ENCODE data around the gene FKBP10. TPM values are rescaled to one million over a fixed set of nuclear protein-coding genes. Genes with fewer than 3 reads are reported as not detected.
"Not testable (repeated sequence)": the region's sequence is repeated elsewhere in the genome, so short reads cannot be mapped to it uniquely, and the experiment has no call there.

The FKBP10 gene
- total RNA-seq, 1 donor from 2014 or later, result 10.6 TPM

DNA sequence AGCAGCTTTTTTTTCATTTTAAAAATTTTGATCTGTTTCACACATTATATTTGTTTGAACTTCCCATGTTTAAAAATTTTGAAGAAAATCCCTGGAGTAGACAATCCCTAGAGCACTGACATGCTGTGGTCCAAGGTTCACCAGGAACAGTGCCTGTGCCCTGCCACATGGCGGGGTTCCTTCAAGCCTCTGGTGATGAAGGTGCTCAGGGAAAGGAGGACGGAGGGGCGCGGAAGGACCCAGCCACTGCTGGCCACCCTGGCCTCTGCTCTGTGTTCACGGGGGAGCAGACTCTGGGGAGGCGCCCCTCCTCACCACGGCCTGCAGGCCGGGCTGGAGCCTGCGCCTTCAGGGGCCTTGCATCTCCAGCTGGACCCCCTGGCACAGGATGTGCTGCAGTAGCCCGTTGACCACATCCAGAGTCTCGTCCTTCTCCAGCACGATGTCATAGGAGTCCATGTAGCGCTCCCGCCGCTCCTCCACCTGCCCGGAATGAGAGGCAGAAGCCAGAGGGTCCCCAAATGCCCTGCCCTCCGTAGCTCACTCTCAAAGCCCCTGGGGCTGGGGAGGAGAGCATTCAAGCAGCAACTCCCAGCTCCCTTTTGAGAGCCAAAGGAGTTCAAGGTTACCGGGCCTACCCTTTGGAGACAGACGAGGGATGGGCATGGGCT is 12.5 kb downstream of the FKBP10 start:
- intact Hi-C loops (cut with DNase I), result no loop called here
- peak; percentile 35 for DNase-seq
- no peak for ATAC-seq (ENCODE audit: poor library complexity)

GRCh38 chr17:41829961-41830360 is 17.2 kb downstream of the FKBP10 start:
- ATAC-seq (ENCODE audit: poor library complexity); intact Hi-C loops (cut with DNase I): not testable (repeated sequence)
- DNase-seq, result peak; percentile 20

GRCh38 chr17:41835214-41835799 is 22.5 kb downstream of the FKBP10 start:
- intact Hi-C loops (cut with DNase I), result no loop called here
- no peak for DNase-seq
- ATAC-seq (ENCODE audit: poor library complexity), result peak; percentile 63

GRCh38 chr17:41835800-41836549 is 23.2 kb downstream of the FKBP10 start, which contains the start of gene NT5C3B:
TSS of gene NT5C3B (minus strand) at chr17:41836232. CDS start at chr17:41836193, 39 bp downstream.
- peak; percentile 98 for ATAC-seq (ENCODE audit: poor library complexity)
- DNase-seq, result peak; percentile 80
- intact Hi-C loops (cut with DNase I), result no loop called here

- ATAC-seq (ENCODE audit: poor library complexity), result no peak
- intact Hi-C loops (cut with DNase I), result no loop called here
- no peak for DNase-seq
Measured at GRCh38 chr17:41836550-41837196, 23.9 kb downstream of the FKBP10 start.

DNA sequence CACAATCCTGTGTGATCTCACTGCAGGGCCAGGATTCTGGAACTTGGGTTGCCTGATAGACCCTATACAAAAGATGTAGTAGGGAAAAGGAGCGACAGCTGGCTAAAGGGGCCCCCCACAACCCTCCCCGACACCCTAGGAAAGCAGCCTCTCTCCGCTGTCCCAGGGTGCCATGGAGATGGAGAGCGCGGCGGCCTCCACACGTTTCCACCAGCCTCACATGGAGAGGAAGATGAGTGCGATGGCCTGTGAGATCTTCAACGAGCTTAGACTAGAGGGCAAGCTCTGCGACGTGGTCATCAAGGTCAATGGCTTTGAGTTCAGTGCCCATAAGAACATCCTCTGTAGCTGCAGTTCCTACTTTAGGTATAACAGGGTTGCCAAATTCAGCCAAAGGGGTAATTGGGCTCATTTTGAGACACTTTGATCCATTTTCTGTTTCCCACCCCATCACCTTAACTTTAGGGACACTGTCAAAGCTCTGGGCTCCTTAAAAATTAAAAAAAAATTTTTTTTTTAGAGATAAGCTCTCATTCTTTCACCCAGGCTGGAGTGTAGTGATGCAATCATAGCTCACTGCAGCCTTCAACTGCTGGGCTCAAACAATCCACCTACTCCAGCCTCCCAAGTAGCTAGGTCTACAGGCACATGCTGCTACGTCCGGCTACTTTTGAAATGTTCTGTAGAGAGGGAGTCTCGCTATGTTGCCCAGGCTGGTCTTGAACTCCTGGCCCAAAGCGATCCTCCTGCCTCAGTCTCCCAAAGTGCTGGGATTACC is 25.1 kb downstream of the FKBP10 start, which contains the start of gene KLHL10:
TSS of gene KLHL10 (plus strand) at position 65 of the 778 bp plus-strand sequence. CDS start at position 173, 108 bp downstream.
- no peak for ATAC-seq (ENCODE audit: poor library complexity)
- DNase-seq, result no peak
- intact Hi-C loops (cut with DNase I), result no loop called here

- ATAC-seq (ENCODE audit: poor library complexity); intact Hi-C loops (cut with DNase I); DNase-seq: not testable (repeated sequence)
Measured at GRCh38 chr17:41839448-41839847, 26.6 kb downstream of the FKBP10 start.

DNA sequence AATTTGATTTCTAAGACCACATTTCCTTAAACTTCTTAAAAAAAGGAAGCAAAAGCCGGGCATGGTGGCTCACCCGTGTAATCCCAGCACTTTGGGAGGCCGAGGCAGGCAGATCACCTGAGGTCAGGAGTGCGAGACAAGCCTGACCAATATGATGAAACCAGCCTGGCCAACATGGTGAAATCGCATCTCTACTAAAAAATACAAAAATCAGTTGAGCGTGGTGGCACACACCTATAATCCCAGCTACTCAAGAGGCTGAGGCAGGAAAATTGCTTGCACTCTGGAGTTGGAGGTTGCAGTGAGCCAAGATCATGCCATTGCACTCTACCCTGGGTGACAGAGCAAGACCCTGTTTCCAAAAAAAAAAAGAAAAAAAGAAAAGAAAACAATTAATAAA is 28.0 kb downstream of the FKBP10 start:
- ATAC-seq (ENCODE audit: poor library complexity); DNase-seq; intact Hi-C loops (cut with DNase I): not testable (repeated sequence)

DNA sequence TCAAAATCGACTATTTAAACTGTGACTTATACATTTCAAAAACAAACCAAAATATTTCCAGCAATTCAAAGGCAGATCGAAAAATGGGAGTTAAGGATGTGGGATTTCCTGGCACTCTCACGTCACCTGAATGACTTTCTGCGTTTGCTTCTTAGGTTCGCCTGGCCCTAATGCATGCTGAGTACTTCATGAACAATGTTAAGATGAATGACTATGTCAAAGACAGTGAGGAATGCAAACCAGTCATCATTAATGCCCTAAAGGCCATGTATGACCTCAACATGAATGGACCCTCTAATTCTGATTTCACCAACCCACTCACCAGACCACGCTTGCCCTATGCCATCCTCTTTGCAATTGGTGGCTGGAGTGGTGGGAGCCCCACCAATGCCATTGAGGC is 32.2 kb downstream of the FKBP10 start:
- intact Hi-C loops (cut with DNase I), result no loop called here
- DNase-seq (no peak), ATAC-seq (ENCODE audit: poor library complexity) (no peak)

- ATAC-seq (ENCODE audit: poor library complexity), result no peak
- intact Hi-C loops (cut with DNase I), result no loop called here
Measured at GRCh38 chr17:41848788-41849187, 36.0 kb downstream of the FKBP10 start.

GRCh38 chr17:41849251-41849990 is 36.6 kb downstream of the FKBP10 start:
- no peak for ATAC-seq (ENCODE audit: poor library complexity)
- intact Hi-C loops (cut with DNase I), result no loop called here
- DNase-seq, result no peak

More at GRCh38 chr17:41848788-41849187, 36.0 kb downstream of the FKBP10 start:
- DNase-seq, result no peak

DNA sequence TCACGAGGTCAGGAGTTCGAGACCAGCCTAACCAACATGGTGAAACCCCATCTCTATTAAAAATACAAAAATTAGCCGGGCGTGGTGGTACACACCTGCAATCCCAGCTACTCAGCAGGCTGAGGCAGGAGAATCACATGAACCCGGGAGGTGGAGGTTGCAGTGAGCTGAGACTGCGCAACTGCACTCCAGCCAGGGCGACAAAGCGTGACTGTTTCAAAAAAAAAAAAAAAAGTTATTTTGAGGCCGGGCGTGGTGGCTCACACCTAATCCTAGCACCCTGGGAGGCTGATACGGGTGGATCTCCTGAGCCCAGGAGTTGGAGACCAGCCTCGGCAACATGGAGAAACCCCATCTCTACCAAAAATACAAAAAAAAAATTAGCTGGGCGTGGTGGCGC is 38.6 kb downstream of the FKBP10 start:
- intact Hi-C loops (cut with DNase I); ATAC-seq (ENCODE audit: poor library complexity); DNase-seq: not testable (repeated sequence)

GRCh38 chr17:41860254-41860931 is 47.6 kb downstream of the FKBP10 start:
- no peak for DNase-seq
- intact Hi-C loops (cut with DNase I), result no loop called here
- no peak for ATAC-seq (ENCODE audit: poor library complexity)

- DNase-seq, result no peak
- intact Hi-C loops (cut with DNase I), result no loop called here
- no peak for ATAC-seq (ENCODE audit: poor library complexity)
Measured at GRCh38 chr17:41863074-41863848, 50.5 kb downstream of the FKBP10 start.

DNA sequence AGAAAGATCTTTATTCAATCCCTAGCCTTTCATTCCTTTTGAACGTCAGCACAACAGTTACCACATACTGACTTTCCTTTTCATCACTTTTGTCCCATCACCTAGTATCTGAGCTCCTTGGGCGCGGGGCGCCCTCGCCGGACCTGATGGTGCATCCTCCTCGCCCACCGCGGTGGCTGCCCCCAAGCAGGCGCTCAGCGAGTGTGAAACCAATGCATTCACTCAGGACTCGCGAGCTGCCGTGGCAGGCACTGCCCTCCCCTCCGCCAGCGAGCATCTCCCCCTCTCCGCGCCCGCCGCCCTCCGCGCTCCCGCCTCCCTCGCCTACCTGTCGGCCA is 51.7 kb downstream of the FKBP10 start:
- intact Hi-C loops (cut with DNase I), result no loop called here
- peak; percentile 54 for ATAC-seq (ENCODE audit: poor library complexity)

GRCh38 chr17:41864836-41865595 is 52.2 kb downstream of the FKBP10 start, which contains the start of gene KLHL11:
TSS of gene KLHL11 (minus strand) at chr17:41865423. CDS start at chr17:41865370, 53 bp downstream.
- DNase-seq (peak; percentile 93), ATAC-seq (ENCODE audit: poor library complexity) (peak; percentile 99)
- intact Hi-C loops (cut with DNase I), result no loop called here

More for the DNA sequence above, 51.7 kb downstream of the FKBP10 start:
- DNase-seq, result no peak

Data from Right ventricle myocardium superior (tissue), 1 donor.